ENCODE measurements around the gene BTN1A1. TPM values are rescaled to one million over a fixed set of nuclear protein-coding genes. Genes with fewer than 3 reads are reported as not detected.

Gene BTN1A1
- total and polyA plus RNA-seq, 9 of the 15 experiments (the other 6 are each of a cell fraction or from before 2014, with no cell fraction given), result 0.01 to 0.15 (median 0.06) TPM; not detected in 4

- TF ChIP-seq RNF2 (IDR thresholded peaks at IDR 0.05) (no peak), DIDO1 (tag; IDR thresholded peaks at IDR 0.05; ENCODE audit: low read depth) (no peak), E4F1 (CRISPR knock-in tag; IDR thresholded peaks at IDR 0.05; ENCODE audit: borderline replicate concordance) (no peak), RFX5 (IDR thresholded peaks at IDR 0.05; ENCODE audit: low read depth, low read length) (peak; percentile 78; the same call in 1 of the 2 replicates), SIN3B (IDR thresholded peaks at IDR 0.05; ENCODE audit: low read depth) (peak; percentile 12; the same call in 1 of the 2 replicates), CTBP1 (IDR thresholded peaks at IDR 0.05; ENCODE audit: borderline replicate concordance) (0 out of 2 replicates have a peak, but pooled peaks have one; percentile 8), FOXJ2 (tag; IDR thresholded peaks at IDR 0.05) (no peak), CBX1 (IDR thresholded peaks at IDR 0.05; ENCODE audit: low read depth) (no peak), STAT6 (CRISPR knock-in tag; IDR thresholded peaks at IDR 0.05) (no peak), NFIC (IDR thresholded peaks at IDR 0.05) (peak; percentile 70), CREB1 (IDR thresholded peaks at IDR 0.05) (no peak), CREB1 (CRISPR knock-in tag; IDR thresholded peaks at IDR 0.05) (no peak), PHTF2 (CRISPR knock-in tag; IDR thresholded peaks at IDR 0.05) (peak; percentile 40; the same call in 1 of the 2 replicates), XRCC5 (IDR thresholded peaks at IDR 0.05; ENCODE audit: low read depth, low read length) (peak; percentile 46), AFF4 (CRISPR knock-in tag; IDR thresholded peaks at IDR 0.05) (no peak)
- TF ChIP-seq, protein P1, sequence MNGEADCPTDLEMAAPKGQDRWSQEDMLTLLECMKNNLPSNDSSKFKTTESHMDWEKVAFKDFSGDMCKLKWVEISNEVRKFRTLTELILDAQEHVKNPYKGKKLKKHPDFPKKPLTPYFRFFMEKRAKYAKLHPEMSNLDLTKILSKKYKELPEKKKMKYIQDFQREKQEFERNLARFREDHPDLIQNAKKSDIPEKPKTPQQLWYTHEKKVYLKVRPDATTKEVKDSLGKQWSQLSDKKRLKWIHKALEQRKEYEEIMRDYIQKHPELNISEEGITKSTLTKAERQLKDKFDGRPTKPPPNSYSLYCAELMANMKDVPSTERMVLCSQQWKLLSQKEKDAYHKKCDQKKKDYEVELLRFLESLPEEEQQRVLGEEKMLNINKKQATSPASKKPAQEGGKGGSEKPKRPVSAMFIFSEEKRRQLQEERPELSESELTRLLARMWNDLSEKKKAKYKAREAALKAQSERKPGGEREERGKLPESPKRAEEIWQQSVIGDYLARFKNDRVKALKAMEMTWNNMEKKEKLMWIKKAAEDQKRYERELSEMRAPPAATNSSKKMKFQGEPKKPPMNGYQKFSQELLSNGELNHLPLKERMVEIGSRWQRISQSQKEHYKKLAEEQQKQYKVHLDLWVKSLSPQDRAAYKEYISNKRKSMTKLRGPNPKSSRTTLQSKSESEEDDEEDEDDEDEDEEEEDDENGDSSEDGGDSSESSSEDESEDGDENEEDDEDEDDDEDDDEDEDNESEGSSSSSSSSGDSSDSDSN (IDR thresholded peaks at IDR 0.05; ENCODE audit: borderline replicate concordance in 1 of 2, low read depth in 2 of 2, low read length in 2 of 2), result no peak
- TF ChIP-seq, protein P2, sequence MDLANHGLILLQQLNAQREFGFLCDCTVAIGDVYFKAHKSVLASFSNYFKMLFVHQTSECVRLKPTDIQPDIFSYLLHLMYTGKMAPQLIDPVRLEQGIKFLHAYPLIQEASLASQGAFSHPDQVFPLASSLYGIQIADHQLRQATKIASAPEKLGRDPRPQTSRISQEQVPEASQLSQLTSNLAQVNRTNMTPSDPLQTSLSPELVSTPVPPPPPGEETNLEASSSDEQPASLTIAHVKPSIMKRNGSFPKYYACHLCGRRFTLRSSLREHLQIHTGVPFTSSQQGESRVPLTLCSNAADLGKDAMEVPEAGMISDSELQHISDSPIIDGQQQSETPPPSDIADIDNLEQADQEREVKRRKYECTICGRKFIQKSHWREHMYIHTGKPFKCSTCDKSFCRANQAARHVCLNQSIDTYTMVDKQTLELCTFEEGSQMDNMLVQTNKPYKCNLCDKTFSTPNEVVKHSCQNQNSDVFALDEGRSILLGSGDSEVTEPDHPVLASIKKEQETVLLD (IDR thresholded peaks at IDR 0.05), result no peak
These were observed 53.1 kb downstream of the BTN1A1 start (continued) for GRCh38 chr6:26553264-26553634.
